Osteocyte (in vitro differentiated cells): ENCODE data around the gene LDAF1. TPM values are rescaled to one million over a fixed set of nuclear protein-coding genes. Genes with fewer than 3 reads are reported as not detected.
"Not testable (repeated sequence)": the region's sequence is repeated elsewhere in the genome, so short reads cannot be mapped to it uniquely, and the experiment has no call there.

ENCODE experiments used
- DNase-seq: peaks from one replicate; pipeline ENCODE4 v3.0.0; 2021; ENCODE audit warnings: mixed read lengths; ENCODE audit not compliant: unreplicated experiment; ENCODE audit errors: extremely low spot score
- H3K27ac Mint-ChIP-seq: one replicate; pipeline ENCODE4 v1.8.0; 2021; ENCODE audit warnings: mild to moderate bottlenecking, mixed read lengths; ENCODE audit not compliant: unreplicated experiment
- H3K27me3 Mint-ChIP-seq: one replicate; pipeline ENCODE4 v1.8.0; 2021; ENCODE audit warnings: mixed read lengths; ENCODE audit not compliant: unreplicated experiment
- H3K36me3 Mint-ChIP-seq: one replicate; pipeline ENCODE4 v1.8.0; 2021; ENCODE audit warnings: mixed read lengths; ENCODE audit not compliant: unreplicated experiment
- H3K4me1 Mint-ChIP-seq: one replicate; pipeline ENCODE4 v1.8.0; 2021; ENCODE audit warnings: mixed read lengths; ENCODE audit not compliant: unreplicated experiment
- H3K4me3 Mint-ChIP-seq: one replicate; pipeline ENCODE4 v1.8.0; 2021; ENCODE audit warnings: mild to moderate bottlenecking, moderate library complexity, mixed read lengths; ENCODE audit not compliant: unreplicated experiment
- H3K9me3 Mint-ChIP-seq: one replicate; pipeline ENCODE4 v1.8.0; 2021; ENCODE audit warnings: mixed read lengths; ENCODE audit not compliant: unreplicated experiment
- total RNA-seq: library from RNA; stranded (reverse); gene quantifications from 2 replicates; pipeline ENCODE4 v1.2.1, GENCODE V29; 2021
- TF ChIP-seq, protein P1 (sequence below): fragments of 200-600 bp; sonication (generic); IDR thresholded peaks from 2 replicates; pipeline ENCODE4 v1.5.0; 2021; ENCODE audit warnings: antibody characterized with exemption, mild to moderate bottlenecking, moderate library complexity

The LDAF1 gene
- total RNA-seq, 1 donor from 2014 or later: 24.8 TPM

DNA sequence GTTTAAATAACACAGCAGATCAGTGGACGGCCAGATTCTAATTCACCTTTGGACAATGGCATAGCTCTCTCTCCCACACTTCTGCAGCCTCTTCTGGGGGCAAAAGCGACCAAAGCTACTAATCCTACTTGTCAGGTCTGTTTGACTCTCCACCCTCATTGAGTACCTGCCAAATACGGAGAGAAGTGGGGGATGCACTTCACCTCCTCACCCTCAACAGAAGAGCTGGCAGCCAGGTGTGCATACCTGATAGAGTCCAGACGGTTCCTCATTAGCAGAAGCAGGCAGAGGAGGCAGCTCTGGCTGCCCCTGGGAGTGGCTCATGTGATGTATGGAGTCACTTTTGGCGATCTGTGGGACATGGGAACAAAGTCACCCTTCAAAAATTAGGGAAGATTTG lies 12.7 kb upstream of the LDAF1 start:
- H3K27me3 Mint-ChIP-seq: peaks cover 43% of the 10 kb centered on the region

DNA sequence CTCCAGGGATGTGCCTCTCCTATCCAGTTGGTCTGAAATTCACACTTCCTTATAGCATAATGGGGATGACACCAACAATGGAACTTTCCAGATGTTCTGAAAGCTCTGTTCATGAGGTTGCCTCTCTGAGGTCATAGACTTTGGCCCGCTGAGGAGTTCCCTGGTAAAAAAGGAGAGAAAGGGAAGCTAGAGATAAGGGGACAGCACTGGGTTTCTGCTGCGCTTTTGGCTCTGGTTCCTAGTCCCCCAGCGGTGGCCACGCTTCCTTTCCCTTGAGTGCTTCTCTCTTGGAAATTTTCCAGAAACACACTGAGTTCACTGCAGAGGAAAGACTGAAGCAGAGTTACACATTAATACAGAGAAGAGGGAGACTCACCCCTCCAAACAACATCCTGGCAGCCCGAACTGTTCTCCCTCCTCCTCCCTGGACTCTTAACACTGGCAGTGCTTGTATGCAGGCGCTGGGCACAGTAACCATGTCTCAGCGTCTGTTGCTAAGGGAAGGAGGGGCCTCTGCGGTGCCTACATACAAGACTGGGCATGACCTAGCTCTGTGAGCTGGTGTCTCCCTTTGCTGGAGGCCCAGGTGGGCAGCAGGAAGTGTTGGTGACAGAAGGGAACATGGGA lies 8.0 kb upstream of the LDAF1 start, which contains the start of gene DNAH3:
DNAH3 (minus strand) TSS at position 472 of the 627 bp plus-strand sequence. CDS start 527 bp downstream, outside the sequence.
- Mint-ChIP-seq H3K27ac (no peak within 1 kb of the TSS), H3K27me3 (peaks cover 24% of the 10 kb centered on the region), H3K9me3 (no peaks in the 10 kb centered on the region), H3K36me3 (no peaks in the 10 kb centered on the region), H3K4me1 (no peaks in the 10 kb centered on the region), H3K4me3 (no peak within 1 kb of the TSS)
- TF ChIP-seq, protein P1, sequence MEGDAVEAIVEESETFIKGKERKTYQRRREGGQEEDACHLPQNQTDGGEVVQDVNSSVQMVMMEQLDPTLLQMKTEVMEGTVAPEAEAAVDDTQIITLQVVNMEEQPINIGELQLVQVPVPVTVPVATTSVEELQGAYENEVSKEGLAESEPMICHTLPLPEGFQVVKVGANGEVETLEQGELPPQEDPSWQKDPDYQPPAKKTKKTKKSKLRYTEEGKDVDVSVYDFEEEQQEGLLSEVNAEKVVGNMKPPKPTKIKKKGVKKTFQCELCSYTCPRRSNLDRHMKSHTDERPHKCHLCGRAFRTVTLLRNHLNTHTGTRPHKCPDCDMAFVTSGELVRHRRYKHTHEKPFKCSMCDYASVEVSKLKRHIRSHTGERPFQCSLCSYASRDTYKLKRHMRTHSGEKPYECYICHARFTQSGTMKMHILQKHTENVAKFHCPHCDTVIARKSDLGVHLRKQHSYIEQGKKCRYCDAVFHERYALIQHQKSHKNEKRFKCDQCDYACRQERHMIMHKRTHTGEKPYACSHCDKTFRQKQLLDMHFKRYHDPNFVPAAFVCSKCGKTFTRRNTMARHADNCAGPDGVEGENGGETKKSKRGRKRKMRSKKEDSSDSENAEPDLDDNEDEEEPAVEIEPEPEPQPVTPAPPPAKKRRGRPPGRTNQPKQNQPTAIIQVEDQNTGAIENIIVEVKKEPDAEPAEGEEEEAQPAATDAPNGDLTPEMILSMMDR: no peak
- no peak for DNase-seq

More for the DNA sequence above, 12.7 kb upstream of the LDAF1 start:
- H3K4me3 Mint-ChIP-seq: no peak overlapping the region
- peaks cover 4% of the 10 kb centered on the region for H3K9me3 Mint-ChIP-seq
- no peak overlapping the region for H3K27ac Mint-ChIP-seq
- no peaks in the 10 kb centered on the region for H3K4me1 Mint-ChIP-seq
- no peaks in the 10 kb centered on the region for H3K36me3 Mint-ChIP-seq
- TF ChIP-seq, protein P1: no peak
- DNase-seq: no peak

DNA sequence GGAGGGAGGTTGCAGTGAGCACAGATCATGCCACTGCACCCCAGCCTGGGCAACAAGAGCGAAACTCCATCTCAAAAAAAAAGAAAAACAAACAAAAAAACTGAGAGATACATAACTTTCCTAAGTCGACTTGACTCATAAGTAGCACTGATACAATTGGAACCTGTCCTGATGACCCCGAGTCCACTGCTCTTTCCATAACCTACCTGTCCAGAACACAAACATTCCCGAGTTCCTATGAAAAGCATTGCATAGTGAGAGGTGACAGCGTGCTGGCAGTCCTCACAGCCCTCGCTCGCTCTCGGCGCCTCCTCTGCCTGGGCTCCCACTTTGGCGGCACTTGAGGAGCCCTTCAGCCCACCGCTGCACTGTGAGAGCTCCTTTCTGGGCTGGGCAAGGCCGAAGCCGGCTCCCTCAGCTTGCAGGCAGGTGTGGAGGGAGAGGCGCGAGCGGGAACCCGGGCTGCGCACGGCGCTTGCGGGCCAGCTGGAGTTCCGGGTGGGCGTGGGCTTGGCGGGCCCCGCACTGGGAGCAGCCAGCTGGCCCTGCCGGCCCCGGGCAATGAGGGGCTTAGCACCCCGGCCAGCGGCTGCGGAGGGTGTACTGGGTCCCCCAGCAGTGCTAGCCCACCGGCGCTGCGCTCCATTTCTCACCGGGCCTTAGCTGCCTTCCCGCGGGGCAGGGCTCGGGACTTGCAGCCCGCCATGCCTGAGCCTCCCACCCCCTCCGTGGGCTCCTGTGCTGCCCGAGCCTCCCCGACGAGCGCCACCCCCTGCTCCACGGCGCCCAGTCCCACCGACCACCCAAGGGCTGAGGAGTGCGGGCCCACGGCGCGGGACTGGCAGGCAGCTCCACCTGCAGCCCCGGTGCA lies 6.1 kb upstream of the LDAF1 start:
- not testable (repeated sequence) for H3K4me3 Mint-ChIP-seq, H3K4me1 Mint-ChIP-seq

DNA sequence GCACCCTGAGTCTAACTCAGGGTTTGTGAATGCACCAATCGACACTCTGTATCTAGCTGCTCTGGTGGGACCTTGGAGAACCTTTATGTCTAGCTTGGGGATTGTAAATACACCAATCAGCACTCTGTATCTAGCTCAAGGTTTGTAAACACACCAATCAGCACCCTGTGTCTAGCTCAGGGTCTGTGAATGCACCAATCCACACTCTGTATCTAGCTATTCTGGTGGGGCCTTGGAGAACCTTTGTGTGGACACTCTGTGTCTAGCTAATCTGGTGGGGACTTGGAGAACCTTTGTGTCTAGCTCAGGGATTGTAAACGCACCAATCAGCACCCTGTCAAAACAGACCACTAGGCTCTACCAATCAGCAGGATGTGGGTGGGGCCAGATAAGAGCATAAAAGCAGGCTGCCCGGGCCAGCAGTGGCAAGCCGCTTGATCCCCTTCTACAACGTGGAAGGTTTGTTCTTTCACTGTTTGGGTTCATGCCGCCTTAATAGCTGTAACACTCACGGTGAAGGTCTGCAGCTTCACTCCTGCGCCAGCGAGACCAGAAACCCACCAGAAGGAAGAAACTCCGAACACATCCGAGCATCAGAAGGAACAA lies 5.2 kb upstream of the LDAF1 start:
- peaks cover 11% of the 10 kb centered on the region for H3K27me3 Mint-ChIP-seq
- not testable (repeated sequence) for H3K9me3 Mint-ChIP-seq, H3K27ac Mint-ChIP-seq, H3K36me3 Mint-ChIP-seq, DNase-seq, H3K4me3 Mint-ChIP-seq, H3K4me1 Mint-ChIP-seq

More for the DNA sequence above, 6.1 kb upstream of the LDAF1 start:
- H3K27me3 Mint-ChIP-seq: peaks cover 19% of the 10 kb centered on the region
- DNase-seq, H3K27ac Mint-ChIP-seq, H3K9me3 Mint-ChIP-seq, H3K36me3 Mint-ChIP-seq: not testable (repeated sequence)

DNA sequence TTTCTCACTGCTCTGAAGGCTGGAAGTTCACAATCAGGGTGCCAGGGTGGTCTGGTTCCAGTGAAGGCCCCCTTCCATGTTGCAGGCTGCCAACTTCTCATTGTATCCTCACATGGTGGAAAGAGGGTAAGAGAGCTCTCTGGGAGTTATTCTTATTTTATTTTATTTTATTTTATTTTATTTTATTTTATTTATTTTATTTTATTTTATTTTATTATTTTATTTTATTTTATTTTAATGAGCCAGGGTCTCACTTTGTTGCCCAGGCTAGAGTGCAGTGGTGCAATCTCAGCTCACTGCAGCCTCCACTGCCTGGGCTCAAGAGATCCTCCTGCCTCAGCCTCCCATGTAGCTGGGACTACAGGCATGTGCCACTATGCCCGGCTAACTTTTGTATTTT lies 2.5 kb upstream of the LDAF1 start:
- not testable (repeated sequence) for DNase-seq, H3K9me3 Mint-ChIP-seq, H3K36me3 Mint-ChIP-seq, H3K27ac Mint-ChIP-seq, H3K27me3 Mint-ChIP-seq, H3K4me3 Mint-ChIP-seq
- H3K4me1 Mint-ChIP-seq: peaks cover 20% of the 10 kb centered on the region

DNA sequence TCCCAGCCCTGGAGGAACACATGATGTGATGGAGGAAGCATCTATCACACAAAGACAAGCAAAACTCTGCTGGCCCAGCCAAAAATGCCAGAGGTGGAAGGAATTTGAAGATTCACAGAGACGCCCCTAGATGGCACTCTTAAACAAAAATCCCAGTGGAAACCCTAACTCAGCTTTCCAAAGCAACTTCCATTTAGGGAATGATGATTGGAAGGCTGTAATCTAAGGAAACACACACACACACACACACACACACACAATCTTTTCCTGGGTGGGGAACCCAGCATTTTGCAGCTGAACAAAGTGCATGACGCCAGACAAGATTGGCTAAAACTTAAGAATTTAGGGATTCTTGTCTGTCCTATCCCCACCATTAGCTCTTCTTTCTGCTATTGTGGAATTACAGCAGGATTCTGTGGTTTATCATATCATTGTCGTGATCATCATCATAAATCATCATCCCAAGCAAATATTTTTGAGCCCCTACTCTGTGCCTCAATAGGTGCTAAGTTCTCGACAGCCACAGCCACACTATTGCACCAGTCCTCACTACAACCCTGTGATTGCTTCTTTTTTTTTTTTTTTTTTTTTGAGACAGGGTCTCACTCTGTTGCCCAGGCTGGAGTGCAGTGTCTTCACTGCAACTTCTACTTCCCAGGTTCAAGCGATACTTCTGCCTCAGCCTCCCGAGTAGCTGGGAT lies 1.6 kb upstream of the LDAF1 start:
- Mint-ChIP-seq H3K36me3 (peaks cover 3% of the 10 kb centered on the region), H3K4me1 (peaks cover 20% of the 10 kb centered on the region), H3K27me3 (no peaks in the 10 kb centered on the region), H3K9me3 (no peaks in the 10 kb centered on the region), H3K27ac (no peak overlapping the region), H3K4me3 (no peak overlapping the region)
- no peak for DNase-seq
- TF ChIP-seq, protein P1: peak; percentile 73
